Hematopoietic multipotent progenitor cell treated with erythropoietin and hydrocortisone succinate and interleukin-3 and kit ligand, for 17 days (in vitro differentiated cells): ENCODE results near the gene SBF2.

Source experiments
- DNase-seq: peaks from one replicate; pipeline ENCODE4 v3.0.0-alpha.2; 2015; ENCODE audit warnings: low spot score

The SBF2 gene

GRCh38 chr11:9806946-9807687, 486.9 kb downstream of the SBF2 start:
- DNase-seq = no peak

DNA sequence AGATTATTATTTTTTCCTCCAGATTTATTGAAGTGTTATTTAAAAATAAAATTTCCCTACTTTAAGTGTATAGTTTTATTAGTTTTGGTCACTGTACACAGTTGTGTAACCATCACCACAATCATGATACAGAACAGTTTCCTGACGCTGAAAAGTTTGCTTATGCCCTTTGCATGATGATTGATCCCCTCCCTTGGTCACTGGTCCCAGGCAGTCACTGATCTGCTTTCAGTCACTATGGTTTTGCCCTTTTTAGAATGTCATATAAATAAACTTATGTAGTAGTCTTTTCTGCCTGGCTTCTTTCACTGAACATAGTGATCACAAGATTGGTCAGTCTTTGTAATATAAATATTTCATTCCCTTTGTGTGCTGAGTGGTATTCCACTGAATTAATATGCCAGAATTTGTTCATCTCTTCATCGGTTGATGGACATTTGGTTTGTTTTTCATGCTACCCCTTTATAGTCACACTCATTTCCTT, 489.6 kb downstream of the SBF2 start:
- DNase-seq = no peak

- DNase-seq = no peak
Measured at GRCh38 chr11:9803685-9804418, 490.2 kb downstream of the SBF2 start.

DNA sequence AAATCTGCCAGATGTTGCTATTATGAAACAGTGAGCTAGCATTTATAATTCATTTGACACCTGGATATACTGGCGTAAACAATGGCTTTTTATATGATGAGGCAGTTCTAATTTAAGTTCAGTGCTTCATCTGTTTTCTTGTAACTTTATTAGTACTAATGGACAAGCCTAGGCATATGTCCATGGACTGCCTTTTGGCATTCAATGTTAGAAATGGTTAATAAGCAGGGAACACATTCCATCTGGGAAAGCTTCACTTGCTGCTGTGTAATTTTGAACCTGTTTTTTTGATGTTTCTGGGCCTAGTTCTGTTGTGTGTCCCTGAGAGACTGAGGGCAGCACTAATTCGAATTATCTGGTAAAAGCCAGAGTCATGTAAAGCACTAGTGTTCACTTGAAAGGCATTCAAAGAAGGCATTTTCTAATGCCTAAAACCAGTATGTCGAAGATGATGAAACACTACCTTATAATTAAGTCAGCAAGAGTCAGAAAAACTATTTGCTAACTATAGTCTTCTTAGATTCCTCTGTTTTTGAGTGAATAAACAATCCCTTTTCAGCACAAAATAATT, 491.6 kb downstream of the SBF2 start:
- DNase-seq = no peak

- no peak for DNase-seq
Measured at GRCh38 chr11:9799886-9800285, 494.1 kb downstream of the SBF2 start.

- no peak for DNase-seq
Measured at GRCh38 chr11:9797300-9797699, 496.7 kb downstream of the SBF2 start.

DNA sequence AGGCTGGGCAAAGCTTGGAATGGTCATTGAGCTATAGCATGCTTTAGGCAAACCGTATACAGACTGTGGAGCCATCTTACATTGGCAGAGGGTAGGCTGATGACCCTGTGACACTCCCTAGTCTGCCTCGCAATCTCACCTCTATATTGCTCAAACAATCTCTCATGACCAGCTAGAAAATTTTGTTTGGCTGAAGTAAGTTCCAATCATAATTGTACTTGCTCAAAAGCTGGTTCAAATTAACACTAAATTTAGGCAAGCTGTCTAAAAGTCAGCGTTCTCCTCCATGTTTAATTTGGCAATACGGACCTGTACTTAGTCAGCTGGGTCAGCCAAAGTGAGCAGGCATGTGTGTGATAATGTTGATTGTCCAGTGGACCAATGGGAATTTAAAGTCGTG, 497.2 kb downstream of the SBF2 start:
- no peak for DNase-seq

- no peak for DNase-seq
Measured at GRCh38 chr11:9796266-9796665, 497.8 kb downstream of the SBF2 start.

GRCh38 chr11:9790703-9791102, 503.3 kb downstream of the SBF2 start:
- DNase-seq = peak; percentile 39

DNA sequence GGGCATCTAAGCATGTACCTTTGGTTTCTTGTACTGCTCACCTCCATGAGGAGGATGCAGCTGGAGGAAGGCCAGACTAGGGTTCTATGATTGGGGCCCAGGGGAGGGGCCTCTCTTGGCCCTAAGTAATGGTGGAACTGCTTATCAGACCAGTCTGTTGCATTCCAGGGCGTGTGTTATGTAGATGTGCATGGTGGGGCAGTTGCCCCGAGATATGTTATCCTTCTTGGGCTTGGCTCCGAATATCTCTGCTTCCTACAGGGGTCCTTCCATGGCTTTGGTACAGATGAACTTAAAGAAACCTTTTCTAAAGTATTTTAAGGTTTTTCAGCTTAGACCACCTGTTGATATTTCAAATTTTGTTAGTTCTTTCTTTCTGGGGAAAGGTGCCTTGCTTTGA, 504.1 kb downstream of the SBF2 start:
- DNase-seq = peak; percentile 81

DNA sequence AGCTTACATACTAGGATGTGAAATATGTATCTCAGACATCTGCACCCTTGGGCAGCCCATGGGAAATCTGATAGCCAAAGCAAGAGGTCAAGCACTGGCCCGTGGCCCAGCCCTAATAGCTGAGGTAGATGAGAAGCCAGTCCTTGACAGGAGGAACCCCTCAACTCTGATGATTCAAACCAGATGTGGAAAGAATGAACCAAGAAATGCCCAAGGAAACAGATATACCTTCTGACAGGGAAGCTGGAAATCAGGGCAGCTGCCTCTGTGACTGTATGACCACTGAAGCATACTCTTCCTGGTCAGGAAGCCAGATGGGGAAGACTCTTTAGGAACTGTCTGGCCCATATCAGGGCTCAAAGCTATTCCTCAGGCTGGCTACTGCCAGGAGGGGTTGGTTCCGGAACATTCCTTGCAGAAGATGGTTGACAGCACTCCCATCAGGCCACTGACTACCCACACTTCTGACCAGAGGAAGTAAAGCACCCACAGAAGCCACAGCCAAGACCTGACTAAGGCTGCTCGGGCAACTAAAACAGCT, 506.0 kb downstream of the SBF2 start:
- peak; percentile 9 for DNase-seq

GRCh38 chr11:9787260-9787659, 506.8 kb downstream of the SBF2 start:
- DNase-seq = no peak

GRCh38 chr11:9784602-9785315, 509.3 kb downstream of the SBF2 start:
- peak; percentile 69 for DNase-seq

DNA sequence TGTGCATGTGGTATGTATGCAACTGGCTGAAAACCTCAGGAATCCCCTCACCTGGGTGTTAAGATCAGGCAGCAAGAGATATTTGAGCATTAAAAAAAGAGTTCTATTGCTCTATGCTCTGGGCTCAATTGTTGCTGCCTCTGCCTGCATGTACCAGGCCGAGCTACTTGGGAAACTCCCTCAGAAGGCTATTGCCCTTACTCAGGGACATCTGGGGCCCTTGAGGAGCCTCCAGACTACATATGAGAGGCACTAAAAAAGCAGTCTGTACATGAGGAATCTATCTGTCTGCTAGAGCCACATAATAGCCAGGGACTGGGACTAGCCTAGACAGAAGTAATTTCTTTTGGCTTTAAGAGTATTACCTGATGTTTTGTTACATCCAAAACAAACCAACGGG, 510.0 kb downstream of the SBF2 start:
- peak; percentile 24 for DNase-seq

DNA sequence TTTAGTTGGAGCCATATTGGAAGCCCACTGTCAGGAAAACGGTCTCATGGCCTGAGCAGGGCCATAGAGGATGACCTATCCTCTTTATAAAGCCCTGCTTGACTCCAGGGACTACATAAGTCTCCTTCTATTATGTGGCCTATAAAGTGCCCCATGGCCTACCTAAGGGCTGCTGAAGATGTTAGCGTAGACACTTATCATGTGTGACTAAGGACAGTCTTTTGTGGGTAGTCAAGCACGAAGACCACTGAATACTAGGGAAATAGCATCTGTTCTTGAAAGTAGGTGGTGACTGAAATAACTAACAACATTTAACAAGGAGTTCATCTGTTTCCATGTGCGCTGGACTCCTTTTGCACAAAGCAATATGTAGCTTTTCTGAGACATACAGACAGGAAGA, 513.1 kb downstream of the SBF2 start:
- no peak for DNase-seq

GRCh38 chr11:9777525-9777924, 516.5 kb downstream of the SBF2 start:
- no peak for DNase-seq

- no peak for DNase-seq
Measured at GRCh38 chr11:9777066-9777465, 517.0 kb downstream of the SBF2 start.

- DNase-seq = no peak
Measured at GRCh38 chr11:9776203-9776602, 517.8 kb downstream of the SBF2 start.

DNA sequence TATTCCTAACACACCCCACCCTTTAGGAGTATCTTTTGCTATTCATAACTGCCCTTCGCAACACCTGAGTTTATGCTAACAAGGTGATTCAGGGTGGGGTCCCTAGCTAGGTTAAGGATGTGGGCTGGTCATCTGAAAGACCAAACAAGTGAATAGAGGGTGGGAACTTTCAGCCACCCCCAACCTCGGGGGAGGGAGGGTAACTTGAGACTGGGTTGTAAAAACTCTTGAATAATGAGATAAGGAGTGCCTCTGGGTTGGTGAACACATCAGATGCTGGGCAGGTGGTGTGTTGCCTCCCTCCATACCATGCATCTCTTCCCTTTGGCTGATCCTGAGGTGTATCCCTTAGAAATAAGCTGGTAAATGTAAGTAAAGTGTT, 518.6 kb downstream of the SBF2 start:
- no peak for DNase-seq

GRCh38 chr11:9774591-9775397, 519.2 kb downstream of the SBF2 start:
- DNase-seq = no peak

DNA sequence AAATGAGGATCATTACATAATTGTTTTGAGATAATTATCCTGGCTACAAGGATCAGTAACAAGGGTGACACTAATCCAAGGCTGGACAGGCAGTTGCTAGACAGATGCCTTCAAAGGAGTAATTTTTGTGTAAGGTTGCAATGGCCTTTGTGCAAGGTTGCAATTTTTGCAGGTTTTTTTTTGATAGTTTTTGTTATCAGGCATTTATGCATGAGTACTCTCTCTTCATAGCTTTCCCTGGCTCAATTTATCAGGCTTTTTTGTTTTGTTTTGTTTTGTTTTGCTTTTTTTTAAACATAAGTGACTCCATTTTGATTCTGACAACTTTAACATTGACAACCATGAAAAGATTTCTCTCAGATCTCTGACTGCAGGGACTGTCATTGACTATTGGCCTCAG, 519.9 kb downstream of the SBF2 start:
- DNase-seq = no peak
